HUES48 (cell line): Measurements from ENCODE around the gene HIRIP3.
A peak's percentile ranks its signal among the peaks of the same experiment; 100 is the strongest.
"Not testable (repeated sequence)": the region's sequence is repeated elsewhere in the genome, so short reads cannot be mapped to it uniquely, and the experiment has no call there.

ENCODE experiments used
- H3K27ac ChIP-seq: one replicate; pipeline ENCODE4 v1.7.0; 2013; ENCODE audit warnings: low read depth, low read length, inconsistent platforms
- H3K27me3 ChIP-seq: 2 replicates; pipeline ENCODE4 v1.6.1; 2013; ENCODE audit warnings: mild to moderate bottlenecking, low read length; ENCODE audit not compliant: control insufficient read depth, insufficient read depth
- H3K36me3 ChIP-seq: 2 replicates; pipeline ENCODE4 v1.6.1; 2013; ENCODE audit warnings: low read length; ENCODE audit not compliant: control insufficient read depth, insufficient read depth
- H3K4me1 ChIP-seq: 2 replicates; pipeline ENCODE4 v1.6.1; 2013; ENCODE audit warnings: mild to moderate bottlenecking, low read length; ENCODE audit not compliant: control insufficient read depth, insufficient read depth
- H3K4me3 ChIP-seq: 2 replicates; pipeline ENCODE4 v1.5.1; 2013; ENCODE audit warnings: mild to moderate bottlenecking, low read depth, low read length
- H3K9ac ChIP-seq: 2 replicates; pipeline ENCODE4 v1.6.1; 2013; ENCODE audit warnings: mild to moderate bottlenecking, low read depth, low read length, moderate library complexity
- H3K9me3 ChIP-seq: 2 replicates; pipeline ENCODE4 v1.6.1; 2013; ENCODE audit warnings: low read length; ENCODE audit not compliant: control insufficient read depth, insufficient read depth

Gene HIRIP3

DNA sequence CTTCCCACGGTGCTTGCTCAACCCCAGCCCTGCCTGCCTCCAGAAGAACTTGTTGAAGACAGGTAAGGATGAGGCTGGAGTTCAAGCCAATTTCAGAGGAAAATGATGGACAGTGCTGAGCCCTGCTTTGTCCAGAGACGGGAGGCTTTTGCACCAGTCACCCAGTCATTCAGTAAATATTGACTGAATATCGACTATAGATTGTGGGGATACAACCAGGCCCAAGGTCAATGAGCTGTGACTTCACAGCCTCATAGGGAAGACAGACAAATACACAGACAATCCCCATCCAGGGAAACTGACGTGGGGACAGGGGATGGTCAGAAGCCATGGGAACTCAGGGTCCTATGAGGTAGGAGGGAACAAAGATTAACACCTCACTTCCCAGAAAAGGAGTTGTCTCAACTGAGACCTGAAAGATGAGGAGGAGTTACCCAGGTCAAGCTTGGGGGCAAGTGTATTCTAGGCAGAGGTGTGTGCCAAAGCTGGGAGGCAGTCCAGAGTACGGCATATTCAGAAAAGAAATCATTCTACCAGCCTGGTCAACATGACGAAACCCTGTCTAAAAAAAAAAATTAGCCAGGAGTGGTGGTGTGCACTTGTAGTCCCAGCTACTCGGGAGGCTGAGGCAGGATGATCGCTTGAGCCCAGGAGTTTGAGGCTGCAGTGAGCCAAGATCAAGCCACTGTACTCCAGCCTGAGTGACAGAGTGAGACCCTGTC is 21.3 kb upstream of the HIRIP3 start:
- no peak overlapping the region for H3K4me3 ChIP-seq
- H3K4me1 ChIP-seq: peaks cover 4% of the 10 kb centered on the region
- H3K9me3 ChIP-seq: no peaks in the 10 kb centered on the region
- no peaks in the 10 kb centered on the region for H3K36me3 ChIP-seq
- no peak overlapping the region for H3K27ac ChIP-seq
- H3K27me3 ChIP-seq: peaks cover 8% of the 10 kb centered on the region
- no peak overlapping the region for H3K9ac ChIP-seq

GRCh38 chr16:30015450-30015849 is 20.0 kb upstream of the HIRIP3 start:
- not testable (repeated sequence) for H3K27ac ChIP-seq, H3K9ac ChIP-seq, H3K4me1 ChIP-seq, H3K9me3 ChIP-seq, H3K4me3 ChIP-seq, H3K36me3 ChIP-seq
- H3K27me3 ChIP-seq: peaks cover 13% of the 10 kb centered on the region

- H3K4me1 ChIP-seq, H3K4me3 ChIP-seq, H3K27ac ChIP-seq, H3K36me3 ChIP-seq, H3K9ac ChIP-seq, H3K9me3 ChIP-seq: not testable (repeated sequence)
- peaks cover 22% of the 10 kb centered on the region for H3K27me3 ChIP-seq
Measured at GRCh38 chr16:30012598-30012997, 17.2 kb upstream of the HIRIP3 start.

DNA sequence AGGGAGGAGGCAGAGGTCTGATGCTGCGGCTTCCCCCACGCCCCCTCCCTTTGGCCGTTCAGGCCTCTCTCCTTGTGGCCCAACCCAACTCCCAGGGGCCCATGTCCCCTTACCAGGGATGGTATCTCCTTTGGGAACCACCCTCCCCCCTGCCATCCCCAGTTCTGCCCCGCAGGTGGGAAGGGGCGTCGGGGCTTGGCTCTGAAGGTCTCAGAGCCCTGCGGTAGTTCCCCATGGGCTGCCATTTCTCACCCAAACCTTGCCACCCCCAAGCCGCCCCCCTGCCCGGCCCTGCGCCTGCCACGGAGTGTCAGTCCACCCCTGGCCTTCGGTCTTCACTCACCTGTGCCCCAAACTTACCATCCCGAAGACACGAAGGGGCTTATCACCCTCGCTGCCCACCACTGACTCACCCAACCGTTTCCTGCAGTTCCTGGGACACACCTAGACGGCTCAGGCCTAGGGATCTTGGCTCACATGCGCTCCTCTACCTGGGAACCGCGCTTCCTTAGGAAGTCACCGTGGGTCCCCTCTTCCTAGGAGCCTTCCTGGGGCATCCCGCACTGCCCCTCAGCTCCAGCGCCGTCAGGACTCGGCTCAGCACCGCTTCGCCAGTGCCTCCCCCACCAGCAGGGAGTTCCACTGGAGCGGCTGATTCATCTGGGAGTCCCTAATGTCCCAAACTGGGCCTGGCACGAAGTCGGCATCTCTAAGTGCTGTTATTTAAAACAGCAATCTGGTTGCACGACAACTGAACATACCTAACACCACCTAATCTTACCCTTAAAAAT is 16.5 kb upstream of the HIRIP3 start:
- no peak overlapping the region for H3K27ac ChIP-seq
- H3K27me3 ChIP-seq: peaks cover 22% of the 10 kb centered on the region
- H3K9me3 ChIP-seq: no peaks in the 10 kb centered on the region
- no peak overlapping the region for H3K9ac ChIP-seq
- peak overlapping the region; percentile 89 for H3K4me3 ChIP-seq
- H3K36me3 ChIP-seq: no peaks in the 10 kb centered on the region
- peaks cover 4% of the 10 kb centered on the region for H3K4me1 ChIP-seq

GRCh38 chr16:30010844-30011713 is 15.7 kb upstream of the HIRIP3 start, which contains the start of gene DOC2A:
Gene DOC2A (minus strand): TSS chr16:30011027. CDS start chr16:30010222, 805 bp downstream.
- H3K4me3 ChIP-seq: peak within 1 kb of the TSS; percentile 89
- H3K9ac ChIP-seq: no peak within 1 kb of the TSS
- peaks cover 5% of the 10 kb centered on the region; the same call in 1 of the 2 replicates for H3K36me3 ChIP-seq
- H3K9me3 ChIP-seq: no peaks in the 10 kb centered on the region
- H3K27me3 ChIP-seq: peaks cover 22% of the 10 kb centered on the region
- H3K4me1 ChIP-seq: peaks cover 4% of the 10 kb centered on the region
- H3K27ac ChIP-seq: no peak within 1 kb of the TSS

- peak overlapping the region; percentile 89 for H3K4me3 ChIP-seq
- peaks cover 6% of the 10 kb centered on the region; the same call in 1 of the 2 replicates for H3K36me3 ChIP-seq
- no peak overlapping the region for H3K27ac ChIP-seq
- peaks cover 22% of the 10 kb centered on the region for H3K27me3 ChIP-seq
- H3K9ac ChIP-seq: no peak overlapping the region
- no peaks in the 10 kb centered on the region for H3K9me3 ChIP-seq
- H3K4me1 ChIP-seq: peaks cover 4% of the 10 kb centered on the region
Measured at GRCh38 chr16:30009990-30010843, 14.8 kb upstream of the HIRIP3 start.

- Histone ChIP-seq H3K36me3 (peaks cover 6% of the 10 kb centered on the region; the same call in 1 of the 2 replicates), H3K27me3 (peaks cover 22% of the 10 kb centered on the region), H3K9ac (no peak overlapping the region), H3K4me3 (no peak overlapping the region), H3K27ac (no peak overlapping the region), H3K4me1 (peaks cover 4% of the 10 kb centered on the region), H3K9me3 (no peaks in the 10 kb centered on the region)
Measured at GRCh38 chr16:30009085-30009862, 13.9 kb upstream of the HIRIP3 start.

- Histone ChIP-seq H3K9ac (no peak overlapping the region), H3K4me1 (peaks cover 4% of the 10 kb centered on the region), H3K27ac (no peak overlapping the region), H3K27me3 (peaks cover 22% of the 10 kb centered on the region), H3K9me3 (no peaks in the 10 kb centered on the region), H3K36me3 (peaks cover 17% of the 10 kb centered on the region), H3K4me3 (no peak overlapping the region)
Measured at GRCh38 chr16:30007378-30007895, 12.0 kb upstream of the HIRIP3 start.

DNA sequence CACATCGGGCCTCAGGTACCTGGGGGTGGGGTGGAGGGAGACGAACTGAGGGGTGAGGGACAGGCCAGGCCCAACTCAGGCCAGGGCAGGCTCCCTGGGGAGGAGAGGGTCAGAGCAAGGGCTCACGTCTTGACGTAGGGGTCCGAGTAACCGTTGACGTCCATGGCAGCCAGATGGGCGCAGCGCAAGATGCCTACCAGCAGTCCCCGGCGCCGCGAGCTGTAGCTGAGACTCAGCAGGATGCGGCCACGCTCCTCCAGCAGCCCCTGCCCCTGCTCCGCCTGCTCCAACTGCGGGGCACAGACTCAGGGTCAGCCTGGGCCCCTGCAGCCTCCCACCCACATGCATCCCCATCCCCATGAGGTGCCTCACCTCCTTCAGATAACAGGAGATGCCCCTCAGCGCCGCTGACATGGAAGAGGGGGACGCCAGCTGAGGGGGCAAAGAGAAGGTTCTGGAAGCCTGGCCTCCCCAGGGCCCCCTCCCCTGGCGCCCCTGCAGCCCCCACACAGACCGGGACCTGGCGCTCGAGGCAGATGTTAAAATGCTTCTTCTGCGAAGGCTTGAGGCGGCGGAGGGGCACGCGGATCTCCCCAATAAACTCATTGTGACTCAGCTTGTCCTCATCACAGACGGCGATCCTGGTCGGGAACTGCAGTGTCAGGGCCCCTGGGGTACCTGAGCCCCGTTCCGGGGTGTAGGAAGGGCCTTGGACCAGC is 11.4 kb upstream of the HIRIP3 start:
- no peak overlapping the region for H3K27ac ChIP-seq
- H3K9me3 ChIP-seq: no peaks in the 10 kb centered on the region
- peaks cover 23% of the 10 kb centered on the region for H3K36me3 ChIP-seq
- H3K27me3 ChIP-seq: peaks cover 15% of the 10 kb centered on the region
- no peak overlapping the region for H3K9ac ChIP-seq
- no peak overlapping the region for H3K4me3 ChIP-seq
- H3K4me1 ChIP-seq: no peaks in the 10 kb centered on the region; the same call in 1 of the 2 replicates
